ENCODE measurements around the gene KNCN.

Gene KNCN

DNA sequence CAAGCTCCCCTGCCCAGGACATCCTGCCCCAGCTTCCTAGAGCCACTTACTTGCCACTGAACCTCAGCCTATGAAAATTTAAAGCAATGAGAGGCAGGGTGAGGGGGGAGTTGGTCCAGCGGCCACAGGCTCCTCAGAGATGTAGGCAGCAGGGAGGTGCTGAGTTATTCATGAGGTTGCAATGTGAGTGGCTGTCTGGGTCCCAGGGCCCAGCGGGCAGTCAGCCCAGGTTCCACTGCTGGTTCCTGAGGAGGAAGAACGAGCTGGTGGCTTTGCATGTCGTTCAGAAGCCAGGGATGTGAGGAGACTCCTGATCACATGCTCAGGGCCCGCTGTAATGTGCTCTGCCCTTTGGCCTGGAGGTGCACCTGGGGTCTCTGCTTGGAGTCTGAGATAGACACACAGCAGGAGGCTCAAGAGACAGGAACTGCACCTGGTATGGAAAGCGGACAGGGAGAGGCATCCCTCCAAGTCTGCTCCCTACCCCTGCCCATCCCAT lies at the start of gene KNCN:
KNCN (minus strand) TSS at position 51 of the 499 bp plus-strand sequence. CDS start 432 bp downstream, outside the sequence.
- DNase-seq (ENCODE audit: low read depth in 2 of 2, low spot score in 1 of 2) = no peak

GRCh38 chr1:46599059-46599970 lies 47.9 kb upstream of the KNCN start:
- no peak for DNase-seq (ENCODE audit: low read depth in 2 of 2, low spot score in 1 of 2)

- DNase-seq (ENCODE audit: low read depth in 2 of 2, low spot score in 1 of 2) = no peak
These were observed 45.4 kb upstream of the KNCN start for GRCh38 chr1:46596846-46597245.

- no peak for DNase-seq (ENCODE audit: low read depth in 2 of 2, low spot score in 1 of 2)
These were observed 44.6 kb upstream of the KNCN start for GRCh38 chr1:46596036-46596435.

DNA sequence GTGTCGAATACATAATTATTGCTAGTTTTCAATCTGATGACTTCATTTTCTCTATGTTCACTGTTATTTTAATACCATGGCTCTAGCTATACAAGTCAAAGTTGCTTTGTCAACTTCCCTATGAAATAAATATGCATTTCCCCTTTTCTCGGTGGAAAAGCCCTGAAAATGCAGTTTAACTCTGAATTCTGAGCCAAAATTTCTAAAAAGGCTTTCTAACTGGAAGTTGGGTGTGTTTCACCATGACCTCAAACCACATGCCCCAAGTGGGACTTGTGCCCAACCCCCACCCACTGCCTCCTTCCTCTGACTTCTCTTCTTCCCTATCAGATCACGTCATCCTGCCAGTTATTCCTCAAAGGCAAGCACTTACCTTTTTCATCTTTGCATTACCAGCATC lies 43.7 kb upstream of the KNCN start:
- DNase-seq (ENCODE audit: low read depth in 2 of 2, low spot score in 1 of 2) = no peak

GRCh38 chr1:46594063-46594462 lies 42.6 kb upstream of the KNCN start:
- DNase-seq (ENCODE audit: low read depth in 2 of 2, low spot score in 1 of 2) = no peak

- no peak for DNase-seq (ENCODE audit: low read depth in 2 of 2, low spot score in 1 of 2)
These were observed 41.4 kb upstream of the KNCN start for GRCh38 chr1:46592823-46593222.

GRCh38 chr1:46589529-46589928 lies 38.1 kb upstream of the KNCN start:
- no peak for DNase-seq (ENCODE audit: low read depth in 2 of 2, low spot score in 1 of 2)

- DNase-seq (ENCODE audit: low read depth in 2 of 2, low spot score in 1 of 2) = no peak
These were observed 35.6 kb upstream of the KNCN start for GRCh38 chr1:46587069-46587468.

DNA sequence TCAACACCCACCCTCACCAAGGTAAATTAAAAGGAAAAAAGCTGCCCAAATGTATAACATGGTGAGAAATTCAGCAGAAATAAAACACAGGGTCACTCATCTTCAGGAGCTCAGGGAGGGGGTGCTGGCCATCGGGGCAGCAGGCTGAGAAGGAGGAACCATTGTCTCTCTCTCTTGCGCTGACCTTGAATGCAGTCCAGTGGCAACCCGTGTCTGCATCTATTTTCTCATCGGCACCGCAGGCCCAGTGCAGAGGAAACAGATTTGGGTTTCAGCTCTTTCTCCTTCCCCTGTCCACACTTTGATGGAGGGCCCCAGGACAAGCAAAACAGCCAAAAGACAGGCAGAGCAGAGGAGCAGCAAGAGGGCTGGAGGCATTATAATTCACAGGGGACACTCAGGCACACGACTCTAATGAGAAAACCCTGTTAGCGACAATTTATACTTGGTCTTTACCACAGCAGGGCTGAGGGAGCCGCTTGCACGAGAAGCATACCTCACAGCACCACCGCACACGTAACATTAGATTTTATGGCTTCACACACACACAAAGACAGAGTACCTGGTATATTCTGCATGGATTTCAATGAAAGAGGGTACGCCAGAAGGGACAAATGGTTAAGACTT lies 34.0 kb upstream of the KNCN start:
- no peak for DNase-seq (ENCODE audit: low read depth in 2 of 2, low spot score in 1 of 2)

GRCh38 chr1:46583494-46583893 lies 32.0 kb upstream of the KNCN start:
- no peak for DNase-seq (ENCODE audit: low read depth in 2 of 2, low spot score in 1 of 2)

- no peak for DNase-seq (ENCODE audit: low read depth in 2 of 2, low spot score in 1 of 2)
These were observed 31.5 kb upstream of the KNCN start for GRCh38 chr1:46582972-46583371.

GRCh38 chr1:46581681-46582455 lies 30.4 kb upstream of the KNCN start:
- no peak for DNase-seq (ENCODE audit: low read depth in 2 of 2, low spot score in 1 of 2)

GRCh38 chr1:46580140-46580903 lies 28.9 kb upstream of the KNCN start:
- DNase-seq (ENCODE audit: low read depth in 2 of 2, low spot score in 1 of 2) = no peak

DNA sequence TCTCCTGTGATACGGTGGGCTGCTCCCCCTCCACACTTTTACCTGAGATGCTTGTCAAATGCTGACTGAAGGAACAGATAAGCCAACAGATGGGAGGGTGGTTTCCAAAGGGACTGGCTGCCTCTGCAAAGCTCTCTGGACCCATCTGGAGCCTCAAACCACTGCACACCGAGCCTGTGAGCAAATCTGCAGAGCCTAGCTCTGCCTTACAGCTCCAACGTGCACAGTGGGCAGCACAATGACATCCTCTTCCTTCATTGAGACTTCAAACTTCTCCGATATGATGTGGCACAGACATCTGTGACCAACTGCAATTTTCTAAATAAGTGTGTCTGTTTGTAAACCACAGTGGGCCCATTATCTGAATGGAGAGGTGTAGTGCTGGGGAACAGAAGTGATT lies 26.2 kb upstream of the KNCN start:
- DNase-seq (ENCODE audit: low read depth in 2 of 2, low spot score in 1 of 2) = no peak

- no peak for DNase-seq (ENCODE audit: low read depth in 2 of 2, low spot score in 1 of 2)
These were observed 25.1 kb upstream of the KNCN start for GRCh38 chr1:46576596-46576995.

DNA sequence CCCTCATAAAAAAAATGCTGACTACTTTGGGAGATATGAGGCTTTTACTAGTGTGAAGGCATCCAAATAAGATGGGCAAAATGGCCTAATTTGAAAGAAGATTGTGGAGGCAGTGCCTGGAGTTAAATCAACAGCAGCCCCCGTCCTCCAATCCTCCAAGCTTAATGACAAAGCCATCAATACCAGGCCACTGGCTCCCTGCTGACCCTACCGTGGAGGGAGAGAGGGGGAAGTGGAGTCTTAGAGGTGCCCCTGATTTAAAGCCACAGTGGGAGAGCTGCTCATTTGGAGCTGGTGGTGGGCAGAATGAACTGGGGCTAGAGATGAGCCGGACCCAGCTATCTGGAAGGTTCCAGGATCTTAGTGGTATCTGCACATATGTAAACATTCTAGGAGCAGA lies 24.3 kb upstream of the KNCN start:
- DNase-seq (ENCODE audit: low read depth in 2 of 2, low spot score in 1 of 2) = no peak

DNA sequence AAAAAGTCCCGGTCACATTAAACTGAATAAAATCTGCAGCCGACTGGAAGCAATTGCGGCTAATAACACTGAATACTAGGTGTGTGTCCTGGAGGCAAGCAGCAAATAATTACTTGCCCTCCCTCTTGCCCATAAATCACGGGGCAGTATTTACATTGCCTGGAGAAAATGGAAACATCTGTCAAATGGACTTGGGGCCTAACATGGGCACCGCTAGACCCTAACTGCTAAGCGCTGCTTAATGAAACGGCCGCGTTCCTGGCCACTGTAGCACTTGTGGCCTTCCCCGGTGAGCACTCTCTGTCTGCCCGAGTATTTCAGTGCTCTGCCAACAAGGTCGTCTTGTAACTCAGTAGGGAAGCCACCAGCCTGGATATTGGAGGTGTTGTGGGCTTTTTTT lies 23.9 kb upstream of the KNCN start:
- no peak for DNase-seq (ENCODE audit: low read depth in 2 of 2, low spot score in 1 of 2)

- no peak for DNase-seq (ENCODE audit: low read depth in 2 of 2, low spot score in 1 of 2)
These were observed 20.3 kb upstream of the KNCN start for GRCh38 chr1:46571691-46572225.

- DNase-seq (ENCODE audit: low read depth in 2 of 2, low spot score in 1 of 2) = no peak
These were observed 18.7 kb upstream of the KNCN start for GRCh38 chr1:46569884-46570725.

Measured in stimulated activated CD8-positive, alpha-beta memory T cell treated with anti-CD3 and anti-CD28 coated beads, Interleukin-4, amount 100 ng/mL, for 4 hours (primary cell).